Renal pelvis (tissue), 4 donors: ENCODE results near the gene RERE. TPM values are rescaled to one million over a fixed set of nuclear protein-coding genes. Genes with fewer than 3 reads are reported as not detected.

Source experiments
- DNase-seq: peaks from one replicate; pipeline ENCODE4 v3.0.0-alpha.2; 2013
- polyA plus RNA-seq, 3 donors: library from polyadenylated mRNA; unstranded; fragments of 120-200 nt; gene quantifications; one replicate each; pipeline ENCODE4 v1.2.1, GENCODE V29; 2013; ENCODE audit not compliant: insufficient read length in 3 of 3

RERE gene
- polyA plus RNA-seq, 3 donors = 142 to 161 (median 146) TPM

DNA sequence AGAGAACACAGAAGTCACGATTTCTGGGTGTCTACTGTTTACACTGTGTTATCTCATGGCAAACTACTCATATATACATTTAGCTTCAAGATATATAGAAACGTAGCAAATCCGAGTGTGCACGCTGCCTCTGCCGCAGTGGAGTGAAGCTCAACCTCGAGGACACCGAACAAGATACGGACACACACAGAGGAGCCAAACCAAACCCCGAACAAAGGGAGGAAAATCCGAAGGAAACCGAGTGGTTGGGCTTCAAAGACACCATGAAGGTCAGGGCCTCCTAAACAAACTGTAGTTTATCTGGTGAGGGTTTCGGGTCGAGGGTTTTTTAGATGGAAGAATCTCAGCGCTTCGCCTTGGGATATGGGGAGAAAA lies 465.0 kb downstream of the RERE start:
- DNase-seq = no peak

DNA sequence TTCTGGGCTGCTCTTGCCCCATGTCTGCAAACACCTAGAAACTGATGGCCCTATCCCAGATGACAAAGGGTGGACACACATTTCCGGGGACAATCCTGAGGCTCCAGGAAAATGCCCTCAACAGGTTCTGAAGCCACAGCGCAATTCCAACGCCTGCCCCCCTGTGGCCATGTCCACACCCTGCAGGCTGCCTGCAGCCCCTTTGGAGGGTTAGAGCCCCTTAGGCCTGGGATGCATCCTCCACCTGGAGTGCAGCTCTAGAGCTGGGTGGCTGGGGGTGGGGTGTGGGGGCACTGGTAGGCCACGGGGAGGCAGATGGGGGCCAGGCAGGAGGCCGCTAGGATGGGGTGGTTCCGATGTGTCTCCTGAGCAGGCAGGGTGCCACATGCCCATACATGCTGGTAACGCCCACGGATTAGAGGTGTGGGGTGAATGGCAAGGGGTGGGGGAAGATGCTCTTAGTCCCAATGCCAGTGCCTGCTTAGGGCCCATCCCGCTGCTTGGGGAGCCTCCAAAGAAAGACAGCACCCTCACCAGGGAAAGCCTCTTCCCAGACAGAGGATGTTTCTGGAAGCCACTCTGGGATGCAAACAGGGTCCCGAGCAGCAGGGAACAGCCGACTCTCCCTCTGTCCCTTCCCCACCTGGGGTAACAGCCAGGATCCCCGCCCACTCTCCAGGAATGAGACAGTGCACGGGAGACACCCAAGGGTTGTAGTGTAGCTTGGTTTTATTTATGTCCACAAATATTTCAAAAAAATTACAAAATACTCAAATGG lies 465.6 kb downstream of the RERE start:
- DNase-seq = no peak

DNA sequence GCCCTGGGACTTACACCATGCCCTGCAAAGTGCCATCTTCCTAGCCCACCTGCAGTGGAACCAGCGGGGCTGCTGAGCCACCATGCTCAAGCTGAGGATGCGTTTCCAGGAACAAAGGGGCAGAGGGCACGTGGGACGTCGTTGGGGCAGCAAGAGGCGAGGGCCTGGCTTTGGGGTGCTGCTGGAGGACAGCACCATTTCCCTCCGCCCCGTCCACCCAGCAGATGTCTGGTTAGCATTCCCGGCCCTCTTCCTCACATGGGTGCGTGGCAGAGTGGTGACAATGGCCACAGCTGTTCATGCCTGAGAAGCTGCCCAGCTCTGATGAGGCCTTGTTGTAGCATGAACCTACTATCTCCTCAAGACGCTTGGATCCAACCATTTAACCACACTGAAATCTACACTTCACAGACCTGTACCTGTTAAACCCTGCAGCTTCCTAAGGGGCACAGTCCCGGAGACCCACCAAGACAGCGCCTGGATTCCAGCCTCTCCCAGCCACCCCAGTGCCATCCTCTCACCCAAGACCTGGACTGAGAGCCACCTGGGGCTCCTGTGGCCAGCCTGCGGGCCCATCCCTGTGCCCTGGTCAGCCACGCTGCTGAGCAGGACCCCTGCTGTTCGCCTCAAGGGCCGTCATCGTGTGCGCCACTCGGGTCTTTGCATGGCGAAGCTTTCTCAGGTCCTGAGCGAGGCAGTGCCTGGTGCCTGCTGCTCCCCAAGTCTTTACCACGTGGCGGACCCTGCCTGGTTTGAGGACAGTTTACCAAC lies 466.3 kb downstream of the RERE start:
- DNase-seq = no peak

DNA sequence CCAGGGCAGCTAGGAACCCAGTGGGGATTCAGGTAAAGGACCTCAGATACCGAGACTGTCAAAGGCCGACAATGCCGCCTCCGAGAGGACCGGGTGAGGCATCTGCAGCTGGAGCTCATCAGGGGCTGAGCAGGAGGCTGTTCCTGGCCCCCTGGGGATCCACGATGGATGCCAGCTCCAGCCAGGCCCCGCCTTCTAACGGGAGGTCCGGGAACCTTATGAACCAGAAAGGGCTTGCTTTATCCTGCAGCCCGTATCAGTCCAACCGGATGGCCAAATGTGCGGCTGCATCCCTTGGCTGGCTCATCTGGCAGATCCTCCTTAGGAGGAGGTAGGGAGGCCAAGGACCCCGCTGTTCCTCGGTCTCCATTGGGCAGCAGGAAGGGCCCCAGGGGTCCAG lies 467.5 kb downstream of the RERE start:
- DNase-seq = no peak

DNA sequence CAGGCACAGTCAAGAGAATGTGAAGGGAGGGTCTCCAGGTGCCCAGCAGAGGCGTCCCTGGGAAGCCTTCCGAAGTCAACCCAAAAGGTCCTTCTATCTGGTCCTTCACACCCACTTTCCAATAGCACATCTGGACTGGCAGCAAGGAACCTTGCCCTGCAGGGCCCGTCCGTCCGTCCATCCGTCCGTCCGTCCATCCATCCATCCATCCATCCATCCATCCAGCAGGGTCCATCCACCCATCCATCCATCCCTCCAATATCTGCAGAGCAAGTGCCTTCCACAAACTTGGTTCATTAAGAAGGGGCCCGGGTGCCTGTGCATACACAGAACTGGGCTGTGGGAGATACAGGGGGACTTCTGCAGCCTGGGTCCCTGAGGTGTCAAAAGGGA lies 468.0 kb downstream of the RERE start:
- no peak for DNase-seq

DNA sequence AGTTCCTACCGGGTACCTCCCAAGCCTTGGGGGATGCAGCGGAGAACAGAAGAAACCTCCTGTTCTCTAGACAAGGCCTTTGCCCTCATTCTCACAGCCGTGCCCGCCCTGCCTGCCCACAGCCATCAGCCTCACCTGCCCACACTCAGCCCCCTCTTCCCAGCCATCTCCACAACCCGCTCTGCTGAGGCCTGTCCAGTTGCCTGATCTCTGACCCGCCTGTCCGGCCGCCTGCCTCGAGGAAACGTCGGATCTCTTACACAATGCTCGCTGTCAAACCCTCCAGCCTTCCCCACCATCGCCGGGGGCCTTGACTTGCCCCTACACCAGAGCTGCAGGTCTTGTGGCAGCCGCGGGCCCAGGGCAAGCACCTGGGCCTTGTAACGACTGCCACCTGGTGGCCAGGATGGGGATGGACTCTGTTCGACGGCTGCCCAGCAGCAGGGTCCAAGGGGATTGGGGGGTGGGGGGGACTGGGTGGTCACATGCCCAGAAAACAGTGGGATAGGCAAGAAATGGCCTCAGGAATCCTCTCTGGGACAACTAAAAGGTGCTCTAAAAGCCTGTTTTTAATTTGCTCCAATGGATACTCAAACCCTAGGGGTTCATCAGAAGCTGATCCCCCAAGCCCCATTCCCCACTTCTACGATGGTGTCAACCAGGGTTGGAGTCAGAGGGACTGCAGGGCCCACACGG lies 468.5 kb downstream of the RERE start:
- DNase-seq = peak; percentile 71

DNA sequence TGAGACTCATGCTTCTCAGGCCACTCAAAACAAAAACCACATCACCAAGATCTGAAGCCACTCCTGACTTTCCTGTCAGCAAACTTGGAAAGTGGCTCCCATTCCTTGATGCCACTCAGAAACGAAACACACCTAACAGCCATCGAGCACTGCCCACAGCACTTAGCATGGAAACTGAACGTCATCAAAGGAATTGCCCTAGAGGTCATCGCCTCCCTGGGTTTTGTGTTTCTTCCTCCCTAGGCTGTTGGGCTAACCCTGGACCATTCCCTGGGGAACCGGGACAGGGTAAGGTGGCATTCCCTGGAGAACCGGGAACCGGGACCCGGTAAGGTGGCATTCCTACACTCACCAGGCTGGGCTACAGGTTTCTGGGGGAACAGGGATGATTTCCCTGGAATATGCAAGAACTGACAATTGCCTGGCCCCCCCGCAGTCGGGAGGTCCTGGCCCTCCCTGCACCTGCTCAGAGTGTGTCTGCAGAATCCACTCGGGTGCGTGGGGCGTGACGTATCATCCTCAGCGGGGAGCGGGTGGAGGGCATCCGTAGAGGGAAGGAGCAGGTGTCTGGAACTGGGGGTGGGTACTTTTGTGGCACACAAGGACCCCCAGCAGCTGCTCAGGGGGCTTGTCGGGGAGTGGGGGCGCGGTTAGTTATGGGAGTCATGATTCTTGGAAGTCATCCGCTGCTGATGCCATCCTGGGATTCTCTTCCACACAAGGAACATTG lies 469.2 kb downstream of the RERE start:
- no peak for DNase-seq

DNA sequence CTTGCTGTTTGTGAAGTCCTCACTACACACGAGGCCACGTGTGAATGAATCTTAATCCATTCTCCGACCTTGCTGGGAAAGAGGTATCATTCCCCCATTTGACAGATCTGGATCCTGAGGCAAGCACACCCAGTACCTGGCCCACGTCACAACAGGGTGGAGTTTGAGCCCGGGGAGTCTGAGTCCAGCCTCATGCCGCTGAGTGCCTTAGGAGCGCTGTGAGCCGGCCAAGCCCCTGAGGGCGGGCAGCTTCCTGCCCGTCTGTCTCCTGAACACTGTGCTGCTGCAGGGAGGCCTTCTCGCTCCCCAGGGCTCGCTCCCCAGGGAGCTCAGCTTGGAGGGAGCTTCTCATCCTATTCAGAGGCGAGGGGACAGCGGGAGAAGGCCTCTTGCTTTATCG lies 469.8 kb downstream of the RERE start:
- no peak for DNase-seq

DNA sequence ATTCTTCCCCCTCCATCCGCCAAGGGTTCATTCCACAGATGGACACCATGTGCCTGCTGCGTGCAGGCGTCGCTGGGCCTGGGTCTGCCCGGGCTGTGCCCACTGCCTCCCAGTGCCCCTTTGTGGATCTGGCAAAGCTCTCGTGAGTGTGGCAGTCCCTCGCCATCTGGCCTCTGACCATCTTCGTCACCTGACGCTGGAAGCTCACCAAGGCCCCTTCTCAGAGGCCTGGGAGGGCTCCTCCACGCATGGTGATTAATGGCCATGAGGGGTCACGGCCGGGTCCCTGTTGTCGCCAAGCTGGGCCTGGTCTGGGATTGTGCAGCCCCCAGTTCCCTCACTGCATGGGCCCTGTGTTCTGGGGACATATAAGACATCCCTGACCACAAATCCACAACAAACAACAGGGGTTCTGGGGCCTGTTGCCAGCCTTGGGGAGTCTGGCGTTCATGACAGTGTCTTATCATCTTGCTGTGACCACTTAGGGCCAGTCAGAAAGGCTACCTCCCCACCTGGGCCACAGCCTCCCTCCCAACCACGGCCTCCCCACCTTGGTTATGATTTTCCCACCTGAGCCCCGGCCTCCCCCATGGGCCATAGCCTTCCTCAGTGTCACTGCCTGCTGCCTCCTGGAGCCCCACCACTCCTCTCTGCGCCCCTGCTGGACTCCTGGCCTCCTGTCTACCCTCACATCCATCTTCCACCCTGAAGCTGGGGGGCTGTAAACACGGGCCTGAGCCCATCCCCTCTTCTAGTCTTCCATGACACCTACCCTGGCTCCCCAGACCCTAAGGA lies 471.6 kb downstream of the RERE start:
- no peak for DNase-seq

DNA sequence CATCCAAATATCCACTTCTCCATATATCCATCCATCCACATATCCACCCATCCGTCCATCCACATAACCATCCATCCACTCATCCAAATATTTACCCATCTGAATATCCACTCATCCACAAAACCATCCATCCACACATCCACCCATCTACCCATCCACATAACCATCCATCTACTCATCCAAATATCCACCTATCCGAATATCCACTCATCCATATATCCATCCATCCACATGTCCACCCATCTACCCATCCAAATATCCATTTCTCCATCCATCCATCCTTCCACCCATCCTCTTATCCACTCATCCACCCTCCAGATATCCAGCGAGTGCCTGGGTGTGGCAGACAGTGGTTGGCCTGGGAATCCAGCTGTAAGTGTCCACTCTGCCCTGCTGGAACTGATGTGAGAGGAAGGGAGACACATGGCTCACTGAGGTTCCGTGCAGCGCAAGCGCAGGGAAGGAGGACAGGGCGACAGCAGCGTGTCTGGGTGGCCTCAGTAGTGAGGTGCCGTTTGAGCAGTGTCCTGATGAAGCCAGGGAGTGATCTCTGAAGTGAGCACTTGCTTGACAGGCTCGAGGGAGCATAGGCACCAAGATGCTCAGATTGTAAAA lies 472.4 kb downstream of the RERE start:
- no peak for DNase-seq

DNA sequence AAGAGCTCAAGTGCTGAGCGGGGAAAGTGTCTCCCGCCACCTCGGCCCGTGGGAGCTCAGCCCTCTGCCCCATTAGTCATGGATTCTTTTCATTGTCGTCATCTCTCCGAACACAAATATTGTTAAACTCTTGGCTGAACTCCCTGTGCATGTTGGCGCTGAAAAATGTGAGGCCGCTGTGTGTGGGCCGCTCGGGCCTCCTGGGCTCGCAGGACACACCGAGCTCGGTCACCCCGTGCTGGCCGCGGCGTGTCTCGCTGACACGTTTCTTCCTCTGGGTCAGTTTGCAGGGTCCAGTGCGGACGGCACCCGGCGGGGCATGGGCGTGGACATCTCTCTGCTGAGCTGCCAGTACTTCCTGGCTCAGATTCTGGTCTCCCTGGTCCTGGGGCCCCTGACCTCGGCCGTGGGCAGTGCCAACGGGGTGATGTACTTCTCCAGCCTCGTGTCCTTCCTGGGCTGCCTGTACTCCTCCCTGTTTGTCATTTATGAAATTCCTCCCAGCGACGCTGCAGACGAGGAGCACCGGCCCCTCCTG lies 473.9 kb downstream of the RERE start:
- peak; percentile 81 for DNase-seq

DNA sequence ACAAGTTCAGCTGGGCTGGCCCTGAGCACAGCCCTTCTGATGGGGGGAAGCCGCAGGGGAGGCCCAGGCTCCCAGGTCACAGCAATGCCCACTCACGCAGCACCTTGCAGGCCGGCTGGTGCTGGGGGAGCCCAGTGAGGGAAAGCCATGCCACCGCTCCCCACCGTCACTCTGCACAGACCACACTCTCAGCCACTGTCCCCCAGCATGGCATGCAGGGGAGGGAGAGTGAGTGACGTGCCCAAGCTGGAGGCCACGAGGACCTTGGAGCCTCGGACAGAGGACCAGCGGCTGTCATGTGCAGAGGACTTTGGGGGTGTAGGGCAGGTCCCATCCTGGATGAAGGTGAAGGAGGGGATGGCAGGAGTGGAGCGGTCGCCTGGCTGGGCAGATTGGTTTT lies 474.4 kb downstream of the RERE start:
- DNase-seq = no peak

DNA sequence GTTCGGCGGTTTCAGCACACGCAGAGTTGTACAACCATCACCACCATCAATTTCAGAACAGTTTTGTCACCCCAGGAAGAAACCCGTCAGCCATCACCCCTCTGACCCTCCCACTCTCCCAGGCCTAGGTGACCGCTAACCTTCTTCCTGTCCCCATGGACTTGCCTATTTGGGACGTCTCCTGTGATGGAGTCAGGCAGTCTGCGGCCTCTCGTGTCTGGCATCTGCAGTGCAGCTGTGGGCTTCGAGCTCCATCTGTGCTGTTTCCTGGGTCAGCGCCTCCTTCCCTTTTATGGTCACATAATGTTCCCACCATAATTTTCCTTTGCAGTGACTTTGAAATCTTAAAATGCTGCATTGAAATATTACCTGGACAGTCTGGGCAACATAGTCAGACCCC lies 475.1 kb downstream of the RERE start:
- DNase-seq = no peak

DNA sequence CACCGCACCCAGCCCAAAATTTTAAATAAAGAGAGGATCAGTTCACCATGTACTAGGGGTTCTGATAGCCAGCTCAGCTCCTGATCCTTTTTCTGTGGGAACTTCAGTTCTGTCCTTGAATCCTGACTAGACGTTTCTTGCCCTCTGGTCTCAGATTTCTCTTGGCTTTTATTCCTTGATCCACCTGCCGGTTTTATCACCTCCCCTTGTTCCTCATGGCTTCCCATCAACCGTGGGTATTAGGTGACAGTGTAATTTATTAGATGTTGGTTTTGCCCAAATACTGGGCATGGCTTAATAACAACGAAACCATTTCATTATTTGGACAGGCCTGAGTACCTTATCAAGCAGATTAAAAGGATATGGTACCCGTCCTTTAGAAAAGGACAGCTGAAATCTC lies 477.0 kb downstream of the RERE start:
- no peak for DNase-seq

DNA sequence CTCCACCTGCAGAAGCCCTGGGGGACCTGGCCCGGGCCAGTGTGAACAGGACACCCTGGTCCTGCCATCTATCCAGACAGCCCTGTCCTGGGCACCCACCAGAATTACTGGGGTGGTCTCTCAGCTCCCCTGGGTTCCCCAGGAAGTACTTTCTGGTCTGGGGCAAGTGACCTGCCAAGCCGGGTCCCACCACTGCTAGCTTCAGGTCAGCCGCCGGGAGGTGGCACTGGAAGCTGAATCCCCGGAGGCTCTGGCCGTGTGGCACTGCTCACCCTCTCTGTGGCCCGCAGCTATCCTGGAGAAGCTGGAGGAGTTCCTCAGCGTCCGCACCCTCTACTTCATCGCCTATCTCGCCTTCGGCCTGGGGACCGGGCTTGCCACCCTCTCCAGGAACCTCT lies 478.2 kb downstream of the RERE start:
- no peak for DNase-seq

DNA sequence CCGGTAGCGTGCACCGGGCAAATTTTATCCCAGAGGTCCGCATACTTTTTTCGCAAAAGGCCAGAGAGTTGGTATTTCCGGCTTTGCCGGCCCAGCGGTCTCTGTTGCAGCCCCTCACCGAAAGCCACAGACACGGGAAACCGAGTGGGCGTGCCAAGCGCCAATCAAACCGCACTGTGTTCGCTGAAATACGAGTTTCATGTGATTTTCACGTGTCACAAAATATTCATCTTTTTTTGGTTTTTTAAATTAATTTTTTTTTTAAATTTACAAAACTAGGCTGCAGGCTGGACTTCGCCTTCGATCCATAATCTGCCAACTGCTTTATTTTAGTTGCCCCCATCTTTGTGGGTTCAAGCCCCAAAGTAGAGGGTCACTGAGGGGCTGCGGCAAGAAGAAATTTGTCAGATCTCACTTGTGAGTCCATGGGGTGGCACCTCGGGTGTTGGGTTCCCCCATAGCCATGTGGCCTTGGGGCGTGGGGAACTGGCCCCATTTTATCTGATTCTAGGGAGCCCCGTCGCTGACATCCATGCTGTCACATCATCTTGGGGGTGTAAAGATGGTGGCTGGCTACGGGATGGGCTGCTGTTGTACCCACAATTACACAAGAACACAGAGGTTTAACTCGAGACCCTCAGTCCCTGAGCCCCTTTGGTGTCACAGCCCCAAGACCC lies 478.8 kb downstream of the RERE start:
- no peak for DNase-seq

DNA sequence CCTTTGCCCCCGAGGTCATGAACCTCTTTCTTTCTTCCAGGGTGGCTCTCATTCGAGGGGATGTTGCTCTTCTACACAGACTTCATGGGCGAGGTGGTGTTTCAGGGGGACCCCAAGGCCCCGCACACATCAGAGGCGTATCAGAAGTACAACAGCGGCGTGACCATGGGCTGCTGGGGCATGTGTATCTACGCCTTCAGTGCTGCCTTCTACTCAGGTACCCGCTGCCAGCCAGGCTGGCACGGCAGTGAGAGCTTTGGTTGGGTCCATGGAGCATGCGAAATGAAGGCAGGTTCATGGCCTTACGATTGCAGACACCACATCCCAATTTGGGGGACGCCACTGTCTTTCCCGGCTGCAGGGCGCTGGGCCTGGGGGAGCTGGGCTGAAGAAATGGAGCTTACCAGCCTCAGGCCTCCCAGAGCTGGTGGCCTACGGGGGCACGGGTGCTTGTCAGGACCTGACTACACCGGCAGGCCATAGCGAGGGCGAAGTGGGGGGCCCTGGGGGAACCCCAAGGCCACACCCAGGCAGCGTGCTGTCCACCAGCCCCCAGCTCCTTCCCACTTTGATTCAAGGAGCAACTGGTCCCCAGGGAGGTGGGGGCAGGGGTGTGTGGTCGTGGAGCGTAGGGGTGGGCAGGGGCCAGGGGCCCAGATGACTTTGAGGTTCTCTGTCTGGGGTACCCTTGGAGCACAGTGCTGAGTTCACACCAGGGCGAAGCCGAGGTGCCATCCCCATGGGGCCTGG lies 479.5 kb downstream of the RERE start:
- no peak for DNase-seq

DNA sequence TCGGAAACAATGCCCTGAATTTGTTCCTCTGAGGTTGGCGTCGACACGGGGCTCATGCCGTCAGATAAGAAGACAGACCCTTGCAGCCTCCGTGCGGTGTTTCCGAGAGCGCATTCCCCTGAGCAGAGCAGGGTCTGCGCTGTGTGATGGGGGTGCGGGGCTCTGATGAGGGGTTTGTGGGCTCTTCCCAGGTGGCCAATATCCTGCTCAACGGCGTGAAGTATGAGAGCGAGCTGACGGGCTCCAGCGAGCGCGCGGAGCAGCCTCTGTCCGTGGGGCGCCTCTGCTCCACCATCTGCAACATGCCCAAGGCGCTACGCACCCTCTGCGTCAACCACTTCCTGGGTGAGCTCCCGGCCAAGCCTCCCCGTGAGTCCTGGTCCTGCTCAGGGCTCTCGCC lies 482.2 kb downstream of the RERE start:
- no peak for DNase-seq

DNA sequence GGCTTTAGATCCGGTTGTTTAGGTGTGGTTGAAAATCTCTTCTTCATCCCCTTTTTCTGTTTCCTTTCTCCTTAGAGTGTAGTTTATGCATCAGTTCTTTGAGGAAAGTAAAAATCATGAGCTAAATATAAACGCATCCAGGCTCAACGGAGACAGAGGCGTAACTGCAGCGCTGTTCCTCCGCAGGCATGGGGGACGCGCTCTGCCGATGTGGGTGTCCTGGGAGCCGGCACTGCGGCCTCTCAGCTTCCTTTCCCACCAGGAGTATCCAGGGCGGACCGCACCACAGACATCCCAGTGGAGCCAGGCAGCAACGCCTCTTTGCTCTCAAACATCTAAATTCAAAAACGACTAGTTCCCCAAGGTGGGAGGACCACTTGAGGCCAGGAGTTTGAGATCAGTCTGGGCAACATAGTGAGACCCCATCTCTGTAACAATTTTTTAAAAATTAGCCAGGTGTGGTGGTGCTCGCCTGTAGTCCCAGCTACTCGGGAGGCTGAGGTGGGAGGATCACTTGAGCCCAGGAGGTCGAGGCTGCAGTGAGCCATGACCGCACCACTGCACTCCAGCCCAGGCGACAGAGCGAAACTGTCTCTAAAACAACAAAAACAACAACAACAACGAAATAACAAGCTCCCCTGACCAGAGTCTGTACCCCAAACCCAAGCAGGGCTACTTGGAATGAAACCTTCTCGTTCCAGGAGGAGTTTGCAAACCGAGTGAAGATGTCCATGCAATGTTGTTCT lies 483.2 kb downstream of the RERE start:
- no peak for DNase-seq
